Activated CD4-positive, alpha-beta T cell treated with anti-CD3 and anti-CD28 coated beads, Interleukin-10, Interleukin-2, amounts not matched to agents 100 ng/mL and 50 ng/mL, durations not matched to agents 16 hours and 8 hours (primary cell): Measurements from ENCODE around the gene PDXDC1.
"Not testable (repeated sequence)": the region's sequence is repeated elsewhere in the genome, so short reads cannot be mapped to it uniquely, and the experiment has no call there.

Experiments used
- DNase-seq: peaks from one replicate; pipeline ENCODE4 v3.0.0-alpha.2; 2020

PDXDC1 gene

GRCh38 chr16:15080883-15081282 is 106.1 kb downstream of the PDXDC1 start:
- DNase-seq = not testable (repeated sequence)

DNA sequence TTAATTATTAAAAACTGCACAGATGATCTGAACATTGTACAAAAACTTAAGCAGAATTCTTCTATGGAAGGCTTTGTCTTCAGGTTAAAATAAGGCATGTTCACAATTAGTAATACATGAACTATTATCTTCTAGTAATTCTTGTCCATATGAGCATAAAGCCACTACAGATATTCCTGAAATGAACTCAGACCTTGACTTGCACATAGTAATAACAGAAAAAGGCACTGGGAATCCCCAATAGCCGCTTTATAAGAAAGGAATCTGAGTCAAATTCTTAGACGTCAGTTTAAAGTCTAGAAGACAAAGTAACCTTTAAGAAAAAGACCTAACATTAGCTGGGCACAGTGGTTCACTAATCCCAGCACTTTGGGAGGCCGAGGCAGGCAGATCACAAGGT is 108.0 kb downstream of the PDXDC1 start:
- peak; percentile 46 for DNase-seq

DNA sequence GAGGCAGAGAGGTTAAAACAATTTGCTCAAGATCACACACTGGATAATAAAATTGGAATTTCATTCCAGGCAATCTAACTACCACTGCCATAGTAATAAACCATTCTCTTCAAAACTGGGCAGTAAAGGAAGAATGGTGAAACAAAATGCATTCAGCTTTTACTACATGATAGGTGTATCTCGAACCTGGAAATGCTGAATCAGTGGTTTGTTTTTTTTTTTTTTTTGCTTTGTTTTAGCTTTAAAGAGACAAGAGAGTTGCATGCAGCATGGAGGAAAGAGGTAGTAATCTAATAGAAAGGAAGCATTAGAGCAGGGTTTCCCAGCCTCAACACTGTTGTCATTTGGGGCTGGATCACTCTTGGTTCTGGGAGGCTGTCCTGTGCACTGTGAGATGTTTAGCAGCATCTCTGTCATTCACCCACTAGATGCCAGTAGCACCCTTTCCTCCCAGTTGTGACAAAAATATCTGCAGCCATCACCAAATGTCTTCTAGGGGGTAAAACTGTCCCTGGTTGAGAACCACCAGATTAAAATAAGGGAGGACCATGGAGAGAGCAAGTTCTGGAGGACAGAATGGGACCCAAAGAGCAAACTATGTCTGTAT is 115.9 kb downstream of the PDXDC1 start:
- DNase-seq = not testable (repeated sequence)

- DNase-seq = not testable (repeated sequence)
Observed at GRCh38 chr16:15093571-15093954, 118.7 kb downstream of the PDXDC1 start.

- DNase-seq = peak; percentile 96
Observed at GRCh38 chr16:15093955-15094827, 119.4 kb downstream of the PDXDC1 start, which contains the start of gene RRN3. TSS of gene RRN3 (minus strand) at chr16:15094272. CDS start at chr16:15094233, 39 bp downstream.

- not testable (repeated sequence) for DNase-seq
Observed at GRCh38 chr16:15096583-15096972, 121.8 kb downstream of the PDXDC1 start.

DNA sequence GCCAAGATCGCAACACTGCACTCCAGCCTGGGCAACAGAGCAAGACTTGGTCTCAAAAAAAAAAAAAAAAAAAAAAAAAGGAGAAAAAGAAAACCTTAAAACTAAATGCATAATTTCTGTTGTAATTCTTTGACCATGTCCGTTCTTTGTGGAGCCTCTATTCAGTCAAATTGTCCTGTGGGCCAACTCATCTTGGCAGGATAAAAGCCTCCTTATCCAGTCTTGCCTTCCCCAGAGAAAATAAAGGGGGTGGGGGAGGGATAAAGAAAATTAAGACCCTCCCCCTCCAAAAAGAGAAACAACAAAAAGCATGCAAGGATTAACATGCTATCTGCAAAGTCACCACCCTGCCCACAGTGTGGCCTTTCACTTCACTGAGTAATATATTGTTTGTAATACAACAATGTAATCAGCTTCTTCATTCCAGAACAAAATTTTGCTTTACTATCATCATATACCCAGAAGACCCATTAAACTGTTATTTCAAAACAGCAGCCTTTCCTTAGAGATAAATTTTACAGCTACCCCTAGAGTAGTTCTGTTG is 124.6 kb downstream of the PDXDC1 start:
- DNase-seq = not testable (repeated sequence)

DNA sequence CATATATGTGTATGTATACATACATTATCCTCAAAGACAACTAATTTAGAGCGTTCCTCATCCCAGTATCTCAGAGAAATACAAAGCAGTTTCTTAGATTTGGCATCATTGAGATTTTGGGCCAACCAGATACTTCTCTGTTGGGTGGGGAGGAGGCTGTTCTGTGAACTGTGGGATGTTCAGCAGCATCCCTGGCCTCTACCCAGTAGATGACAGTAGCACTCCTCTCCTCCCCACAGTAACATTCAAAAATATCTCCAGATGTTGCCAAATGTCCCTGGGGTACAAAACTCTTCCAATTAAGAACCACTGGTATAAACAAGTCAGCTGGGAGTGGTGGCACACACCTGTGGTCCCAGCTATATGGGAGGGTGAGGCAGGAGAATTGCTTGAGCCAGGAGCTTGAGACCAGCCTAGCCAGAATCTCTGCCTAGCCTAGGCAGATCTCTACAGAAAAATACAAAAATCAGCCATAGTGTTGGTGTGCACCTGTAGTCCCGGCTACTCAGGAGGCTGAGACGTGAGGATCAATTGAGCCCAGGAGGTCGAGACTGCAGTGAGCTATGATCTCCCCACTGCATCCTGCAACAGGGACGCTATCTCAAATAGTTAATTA is 125.7 kb downstream of the PDXDC1 start:
- not testable (repeated sequence) for DNase-seq

- DNase-seq = not testable (repeated sequence)
Observed at GRCh38 chr16:15127641-15128425, 153.0 kb downstream of the PDXDC1 start.

- DNase-seq = not testable (repeated sequence)
Observed at GRCh38 chr16:15130256-15130932, 155.6 kb downstream of the PDXDC1 start.

- DNase-seq = not testable (repeated sequence)
Observed at GRCh38 chr16:15130943-15131700, 156.3 kb downstream of the PDXDC1 start.

GRCh38 chr16:15132719-15133428 is 158.0 kb downstream of the PDXDC1 start:
- not testable (repeated sequence) for DNase-seq

DNA sequence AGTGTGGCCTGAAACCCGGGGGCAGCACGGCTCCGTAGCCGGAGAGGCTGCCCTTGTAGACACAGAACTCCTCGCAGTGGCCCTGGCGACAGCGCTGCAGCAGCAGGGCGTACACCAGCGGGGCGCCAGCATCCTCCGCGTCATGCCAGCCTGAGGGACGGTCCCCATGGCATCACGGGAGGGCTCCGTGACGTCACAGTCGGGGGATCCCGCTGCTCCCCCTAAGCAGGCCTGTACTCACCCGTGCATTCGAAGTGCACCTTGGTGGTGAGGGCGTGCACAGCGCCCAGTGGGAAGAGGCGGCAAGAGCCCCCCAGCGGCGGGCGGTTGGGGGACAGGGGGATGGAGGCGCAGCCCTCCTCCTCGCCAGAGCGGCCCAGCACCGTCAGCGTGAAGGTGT is 158.7 kb downstream of the PDXDC1 start:
- not testable (repeated sequence) for DNase-seq

GRCh38 chr16:15134752-15135482 is 160.1 kb downstream of the PDXDC1 start:
- not testable (repeated sequence) for DNase-seq

DNA sequence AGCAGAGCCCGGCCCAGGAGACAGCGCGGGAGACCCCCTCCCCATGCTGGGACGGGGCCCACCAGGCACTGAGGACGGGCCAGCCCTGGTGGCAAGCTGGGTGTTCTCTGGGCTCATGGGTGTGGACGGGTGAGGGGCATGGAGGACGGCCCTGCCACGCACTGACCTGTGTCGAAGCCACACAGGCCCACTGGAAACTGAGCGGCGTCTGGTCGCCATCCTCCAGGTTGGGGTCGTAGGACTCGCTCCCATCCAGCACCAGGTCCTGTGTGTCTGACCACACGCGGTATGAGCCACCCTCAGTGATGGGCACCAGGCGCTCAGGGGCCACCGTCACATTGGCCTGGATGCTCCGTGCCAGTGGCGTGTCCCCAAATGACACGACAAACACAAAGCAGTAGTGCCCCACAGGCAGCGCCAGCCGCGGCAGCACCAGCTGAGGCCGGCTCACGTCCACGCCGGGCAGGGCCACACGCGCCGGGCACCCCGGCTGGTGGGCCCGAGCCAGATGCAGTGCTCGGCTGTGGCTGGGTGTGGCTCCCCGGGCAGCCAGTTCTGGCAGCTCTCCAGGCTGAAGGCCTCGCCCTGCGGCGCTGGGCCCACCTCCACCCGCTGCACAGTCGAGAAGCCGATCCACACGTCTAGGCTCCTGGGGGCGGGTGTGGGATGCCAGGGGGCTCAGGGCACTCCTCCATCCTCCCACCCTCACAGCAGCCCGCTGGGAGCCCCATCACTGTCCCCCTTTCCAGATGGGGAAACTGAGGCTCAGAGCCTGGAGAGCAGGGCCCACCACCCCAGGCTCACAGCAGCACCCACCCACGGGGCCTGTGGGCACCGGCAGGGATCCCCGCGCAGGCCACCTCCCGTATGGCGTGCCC is 160.9 kb downstream of the PDXDC1 start:
- DNase-seq = not testable (repeated sequence)

DNA sequence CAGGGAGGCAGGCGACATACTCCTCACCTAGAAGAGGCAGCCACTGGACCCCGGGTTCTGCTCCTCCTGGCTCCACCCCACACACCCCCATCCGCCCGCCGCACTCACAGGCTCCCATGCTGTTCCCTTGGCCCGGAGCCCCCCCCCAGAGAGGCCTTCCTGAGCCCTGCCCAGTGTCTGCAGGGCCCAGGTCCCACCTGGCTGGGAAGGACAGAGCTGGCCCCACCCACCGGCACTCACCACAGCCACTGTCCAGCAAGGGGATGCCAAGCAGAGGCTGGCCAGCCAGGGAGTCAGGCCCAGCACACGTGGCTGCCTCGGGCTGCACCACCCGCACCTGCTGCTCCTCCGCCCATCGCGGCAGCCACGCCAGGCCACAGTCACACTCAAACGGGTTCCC is 162.7 kb downstream of the PDXDC1 start:
- DNase-seq = not testable (repeated sequence)

- DNase-seq = not testable (repeated sequence)
Observed at GRCh38 chr16:15140444-15141365, 165.9 kb downstream of the PDXDC1 start.
